ENCODE results near the gene HIVEP1.

- TF ChIP-seq CTCF (IDR thresholded peaks at IDR 0.05; ENCODE audit: low read depth, low read length) (no peak), EZH2phosphoT487 (IDR thresholded peaks at IDR 0.05; ENCODE audit: low read depth) (no peak)
Measured at GRCh38 chr6:11996751-11997150, 15.4 kb upstream of the HIVEP1 start.
